ENCODE data around the gene KRTAP26-1. TPM values are rescaled to one million over a fixed set of nuclear protein-coding genes. Genes with fewer than 3 reads are reported as not detected.

Gene KRTAP26-1
- total RNA-seq, 2 experiments from 2014 or later, result not detected

DNA sequence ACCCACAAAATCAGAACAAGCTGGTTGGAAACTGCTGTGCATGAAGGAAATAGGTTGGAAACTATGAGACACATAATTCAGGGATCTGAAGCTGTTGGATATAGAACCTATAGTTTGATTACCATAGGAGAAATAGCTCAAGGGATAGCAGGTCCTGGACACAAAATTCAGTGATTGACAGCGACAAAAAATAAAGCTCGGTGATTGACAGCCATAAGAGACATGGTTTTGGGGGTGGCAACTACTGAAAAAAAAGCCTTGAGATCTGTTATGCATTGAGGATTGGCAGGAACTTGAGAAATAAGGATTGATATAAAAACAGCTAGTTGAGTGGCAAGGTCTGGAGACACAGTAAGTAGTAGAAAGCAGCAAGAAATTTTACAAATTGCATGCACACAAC lies 30.9 kb downstream of the KRTAP26-1 start, which contains the start of gene KRTAP25-1:
TSS of gene KRTAP25-1 (minus strand) at position 300 of the 400 bp plus-strand sequence. CDS start at position 276, 24 bp downstream.
- ATAC-seq (no peak), DNase-seq (no peak)
- Mint-ChIP-seq H3K36me3 (ENCODE audit: low read depth) (no peaks in the 10 kb centered on the region), H3K27ac (no peak within 1 kb of the TSS), H3K27me3 (no peaks in the 10 kb centered on the region), H3K4me3 (no peak within 1 kb of the TSS), H3K9me3 (no peaks in the 10 kb centered on the region), H3K4me1 (ENCODE audit: low read depth) (no peaks in the 10 kb centered on the region)
- TF ChIP-seq, protein P1, sequence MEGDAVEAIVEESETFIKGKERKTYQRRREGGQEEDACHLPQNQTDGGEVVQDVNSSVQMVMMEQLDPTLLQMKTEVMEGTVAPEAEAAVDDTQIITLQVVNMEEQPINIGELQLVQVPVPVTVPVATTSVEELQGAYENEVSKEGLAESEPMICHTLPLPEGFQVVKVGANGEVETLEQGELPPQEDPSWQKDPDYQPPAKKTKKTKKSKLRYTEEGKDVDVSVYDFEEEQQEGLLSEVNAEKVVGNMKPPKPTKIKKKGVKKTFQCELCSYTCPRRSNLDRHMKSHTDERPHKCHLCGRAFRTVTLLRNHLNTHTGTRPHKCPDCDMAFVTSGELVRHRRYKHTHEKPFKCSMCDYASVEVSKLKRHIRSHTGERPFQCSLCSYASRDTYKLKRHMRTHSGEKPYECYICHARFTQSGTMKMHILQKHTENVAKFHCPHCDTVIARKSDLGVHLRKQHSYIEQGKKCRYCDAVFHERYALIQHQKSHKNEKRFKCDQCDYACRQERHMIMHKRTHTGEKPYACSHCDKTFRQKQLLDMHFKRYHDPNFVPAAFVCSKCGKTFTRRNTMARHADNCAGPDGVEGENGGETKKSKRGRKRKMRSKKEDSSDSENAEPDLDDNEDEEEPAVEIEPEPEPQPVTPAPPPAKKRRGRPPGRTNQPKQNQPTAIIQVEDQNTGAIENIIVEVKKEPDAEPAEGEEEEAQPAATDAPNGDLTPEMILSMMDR (IDR thresholded peaks at IDR 0.05), result no peak
- CTCF ChIA-PET, result no interaction called here
- POLR2A ChIA-PET, result no interaction called here
- intact Hi-C loops (cut with micrococcal nuclease), result no loop called here

DNA sequence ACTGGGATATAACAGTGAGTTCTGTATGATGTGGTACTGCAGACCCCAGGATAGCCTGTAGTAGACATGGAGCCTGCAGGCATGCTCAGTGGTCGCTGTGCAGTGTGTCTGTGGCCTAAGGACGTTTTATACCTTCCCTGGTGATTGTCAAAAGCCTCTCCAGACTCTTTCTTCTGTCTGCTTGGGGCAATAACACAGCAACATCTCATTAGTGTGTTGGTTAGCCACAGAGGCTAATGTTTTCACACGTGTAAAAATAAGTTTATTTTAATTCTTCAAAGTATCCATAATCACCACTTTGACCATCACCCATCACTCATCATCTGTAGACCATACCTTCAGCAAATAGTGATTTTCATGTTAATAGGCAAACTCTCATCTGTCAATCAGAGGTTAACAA lies 37.3 kb downstream of the KRTAP26-1 start, which contains the start of gene KRTAP24-1:
TSS of gene KRTAP24-1 (minus strand) at position 101 of the 400 bp plus-strand sequence. CDS start at position 83, 18 bp downstream.
- no peak within 1 kb of the TSS for H3K27ac Mint-ChIP-seq
- POLR2A ChIA-PET, result no interaction called here
- CTCF ChIA-PET, result no interaction called here
- intact Hi-C loops (cut with micrococcal nuclease), result no loop called here
- no peak for ATAC-seq
- H3K27me3 Mint-ChIP-seq, result no peaks in the 10 kb centered on the region
- H3K36me3 Mint-ChIP-seq (ENCODE audit: low read depth), result no peaks in the 10 kb centered on the region
- TF ChIP-seq, protein P1 (IDR thresholded peaks at IDR 0.05), result no peak
- H3K9me3 Mint-ChIP-seq, result no peaks in the 10 kb centered on the region
- H3K4me1 Mint-ChIP-seq (ENCODE audit: low read depth), result no peaks in the 10 kb centered on the region
- no peak for DNase-seq
- no peak within 1 kb of the TSS for H3K4me3 Mint-ChIP-seq

DNA sequence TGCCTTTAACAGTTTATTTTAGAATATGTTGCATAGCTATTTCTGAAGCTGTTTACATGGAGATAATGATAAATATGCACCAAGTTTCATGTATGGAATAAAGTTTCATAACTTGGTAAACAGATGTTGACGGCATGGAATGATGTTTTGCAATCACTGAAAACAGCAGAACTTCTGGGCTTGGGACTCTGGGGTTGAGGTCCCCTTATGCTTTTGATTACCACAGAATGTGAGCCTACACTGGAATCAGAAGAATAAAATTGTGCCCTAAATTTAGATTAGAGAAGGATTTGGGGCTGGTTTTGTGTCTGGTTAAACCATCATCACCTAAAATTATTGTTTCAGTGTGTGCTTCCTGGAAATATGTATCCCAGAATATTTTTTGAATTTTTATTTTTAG lies 48.5 kb downstream of the KRTAP26-1 start:
- no peak overlapping the region for H3K27ac Mint-ChIP-seq
- no peaks in the 10 kb centered on the region for H3K4me1 Mint-ChIP-seq (ENCODE audit: low read depth)
- no peak overlapping the region for H3K4me3 Mint-ChIP-seq
- ATAC-seq (no peak), DNase-seq (no peak)
- ChIA-PET POLR2A (no interaction called here), CTCF (no interaction called here)
- no peaks in the 10 kb centered on the region for H3K27me3 Mint-ChIP-seq
- peaks cover 2% of the 10 kb centered on the region for H3K9me3 Mint-ChIP-seq
- TF ChIP-seq, protein P1 (IDR thresholded peaks at IDR 0.05), result no peak
- no peaks in the 10 kb centered on the region for H3K36me3 Mint-ChIP-seq (ENCODE audit: low read depth)
- intact Hi-C loops (cut with micrococcal nuclease), result no loop called here

DNA sequence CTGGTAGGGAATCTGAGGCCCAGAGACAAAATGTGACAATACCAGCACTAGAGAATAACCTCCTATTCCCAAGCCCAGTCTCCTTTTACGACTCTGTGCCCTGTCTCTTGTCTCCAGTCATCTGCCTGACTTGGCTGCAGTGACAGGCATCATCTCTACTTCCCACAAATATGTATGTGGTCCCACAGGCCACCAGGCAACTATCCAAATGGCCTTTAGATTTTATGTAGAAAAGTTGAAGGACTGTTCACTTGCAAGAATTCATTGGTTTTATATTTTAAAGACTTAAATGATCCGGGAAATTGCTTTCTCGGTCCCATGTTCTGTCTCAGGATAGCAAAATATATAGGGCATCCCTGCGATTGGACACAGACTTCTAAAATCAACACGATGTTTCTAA lies 49.0 kb downstream of the KRTAP26-1 start:
- peaks cover 2% of the 10 kb centered on the region for H3K9me3 Mint-ChIP-seq
- no peak overlapping the region for H3K27ac Mint-ChIP-seq
- ChIA-PET CTCF (no interaction called here), POLR2A (no interaction called here)
- ATAC-seq (no peak), DNase-seq (no peak)
- H3K4me3 Mint-ChIP-seq, result no peak overlapping the region
- intact Hi-C loops (cut with micrococcal nuclease), result no loop called here
- H3K27me3 Mint-ChIP-seq, result no peaks in the 10 kb centered on the region
- TF ChIP-seq, protein P1 (IDR thresholded peaks at IDR 0.05), result no peak
- no peaks in the 10 kb centered on the region for H3K4me1 Mint-ChIP-seq (ENCODE audit: low read depth)
- no peaks in the 10 kb centered on the region for H3K36me3 Mint-ChIP-seq (ENCODE audit: low read depth)

DNA sequence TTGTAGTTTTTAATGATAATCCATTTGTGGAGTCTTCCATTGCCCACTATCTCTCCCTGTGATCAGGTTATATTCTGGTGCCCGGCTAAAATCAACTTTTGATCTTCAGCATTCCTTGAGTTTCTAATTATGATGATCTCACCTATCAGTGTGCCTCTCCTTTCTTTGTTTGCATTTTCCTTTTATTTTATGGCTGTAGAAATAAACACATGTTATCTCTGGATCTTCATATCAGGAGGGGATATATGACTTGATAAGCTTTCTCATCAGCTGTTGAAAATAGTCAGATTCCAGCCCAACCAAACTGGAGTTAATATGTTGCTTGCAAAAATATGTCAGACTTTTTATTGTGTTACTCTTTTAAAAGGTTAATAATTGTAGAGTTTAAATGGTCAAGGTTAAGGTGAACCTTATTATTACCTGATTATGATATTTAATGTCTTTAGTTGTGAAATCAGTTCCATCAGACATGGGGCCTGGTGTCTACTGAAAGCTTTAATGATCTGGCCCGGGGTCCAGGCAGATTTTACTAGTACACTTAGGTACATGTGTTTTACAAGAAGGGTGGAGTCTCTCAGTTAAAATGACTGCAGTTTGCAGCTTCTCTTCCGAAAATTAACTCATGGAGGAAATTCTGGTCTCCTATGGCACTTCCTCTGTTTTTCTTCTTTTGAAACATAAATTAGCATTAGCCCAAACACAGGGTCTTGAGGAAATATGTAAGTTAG lies 50.1 kb downstream of the KRTAP26-1 start:
- H3K36me3 Mint-ChIP-seq (ENCODE audit: low read depth), result no peaks in the 10 kb centered on the region
- ChIA-PET POLR2A (no interaction called here), CTCF (no interaction called here)
- H3K27me3 Mint-ChIP-seq, result no peaks in the 10 kb centered on the region
- H3K4me3 Mint-ChIP-seq, result no peak overlapping the region
- H3K4me1 Mint-ChIP-seq (ENCODE audit: low read depth), result no peaks in the 10 kb centered on the region
- TF ChIP-seq, protein P1 (IDR thresholded peaks at IDR 0.05), result no peak
- no peak for DNase-seq
- intact Hi-C loops (cut with micrococcal nuclease), result no loop called here
- H3K9me3 Mint-ChIP-seq, result peaks cover 4% of the 10 kb centered on the region
- ATAC-seq, result no peak
- no peak overlapping the region for H3K27ac Mint-ChIP-seq

Other genes with a start within 250 kb of the KRTAP26-1 start
- not detected for gene CLDN17, start 153.5 kb downstream of the KRTAP26-1 start, total RNA-seq
- gene CLDN8, start 104.2 kb downstream of the KRTAP26-1 start, total RNA-seq, result not detected
- gene KRTAP24-1, start 37.4 kb downstream of the KRTAP26-1 start, total RNA-seq, result not detected
- not detected for gene KRTAP25-1, start 30.8 kb downstream of the KRTAP26-1 start, total RNA-seq
- not detected for gene KRTAP27-1, start 17.4 kb upstream of the KRTAP26-1 start, total RNA-seq
- not detected for gene KRTAP23-1, start 28.3 kb upstream of the KRTAP26-1 start, total RNA-seq
- gene KRTAP13-2, start 52.0 kb upstream of the KRTAP26-1 start, total RNA-seq, result not detected
- not detected for gene KRTAP13-1, start 75.7 kb upstream of the KRTAP26-1 start, total RNA-seq
- not detected for gene KRTAP13-3, start 105.6 kb upstream of the KRTAP26-1 start, total RNA-seq
- not detected for gene KRTAP13-4, start 109.9 kb upstream of the KRTAP26-1 start, total RNA-seq
- gene KRTAP15-1, start 120.0 kb upstream of the KRTAP26-1 start, total RNA-seq, result not detected
- gene KRTAP19-1, start 160.1 kb upstream of the KRTAP26-1 start, total RNA-seq, result not detected
- gene KRTAP19-2, start 167.1 kb upstream of the KRTAP26-1 start, total RNA-seq, result not detected
- gene KRTAP19-3, start 171.7 kb upstream of the KRTAP26-1 start, total RNA-seq, result not detected
- gene KRTAP19-4, start 176.8 kb upstream of the KRTAP26-1 start, total RNA-seq, result not detected
- gene KRTAP19-5, start 181.8 kb upstream of the KRTAP26-1 start, total RNA-seq, result not detected
- gene KRTAP19-6, start 221.5 kb upstream of the KRTAP26-1 start, total RNA-seq, result not detected
- not detected for gene KRTAP19-7, start 241.0 kb upstream of the KRTAP26-1 start, total RNA-seq